ENCODE measurements around the gene REXO5.

DNA sequence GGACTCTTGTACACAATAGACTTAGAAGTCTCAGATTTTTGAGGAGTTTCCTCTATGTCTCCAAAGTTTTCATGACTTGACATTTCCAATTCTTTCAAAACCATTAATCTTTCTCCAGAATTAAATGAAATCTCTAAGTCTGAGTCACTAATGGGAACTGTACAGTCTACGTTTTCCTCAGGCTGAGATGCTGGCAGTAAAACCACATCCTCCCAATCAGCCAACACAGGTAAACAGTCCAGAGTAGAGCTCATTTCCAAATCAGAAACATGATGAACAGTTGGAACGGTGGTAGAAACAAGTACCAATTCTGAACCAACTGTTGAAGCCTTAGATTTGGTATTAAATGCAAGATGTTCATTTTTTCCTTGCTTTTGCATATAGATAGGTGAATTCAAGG lies 8.0 kb upstream of the REXO5 start:
- TF ChIP-seq, protein P1, sequence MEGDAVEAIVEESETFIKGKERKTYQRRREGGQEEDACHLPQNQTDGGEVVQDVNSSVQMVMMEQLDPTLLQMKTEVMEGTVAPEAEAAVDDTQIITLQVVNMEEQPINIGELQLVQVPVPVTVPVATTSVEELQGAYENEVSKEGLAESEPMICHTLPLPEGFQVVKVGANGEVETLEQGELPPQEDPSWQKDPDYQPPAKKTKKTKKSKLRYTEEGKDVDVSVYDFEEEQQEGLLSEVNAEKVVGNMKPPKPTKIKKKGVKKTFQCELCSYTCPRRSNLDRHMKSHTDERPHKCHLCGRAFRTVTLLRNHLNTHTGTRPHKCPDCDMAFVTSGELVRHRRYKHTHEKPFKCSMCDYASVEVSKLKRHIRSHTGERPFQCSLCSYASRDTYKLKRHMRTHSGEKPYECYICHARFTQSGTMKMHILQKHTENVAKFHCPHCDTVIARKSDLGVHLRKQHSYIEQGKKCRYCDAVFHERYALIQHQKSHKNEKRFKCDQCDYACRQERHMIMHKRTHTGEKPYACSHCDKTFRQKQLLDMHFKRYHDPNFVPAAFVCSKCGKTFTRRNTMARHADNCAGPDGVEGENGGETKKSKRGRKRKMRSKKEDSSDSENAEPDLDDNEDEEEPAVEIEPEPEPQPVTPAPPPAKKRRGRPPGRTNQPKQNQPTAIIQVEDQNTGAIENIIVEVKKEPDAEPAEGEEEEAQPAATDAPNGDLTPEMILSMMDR (IDR thresholded peaks at IDR 0.05) = no peak
- TF ChIP-seq POLR2A (IDR thresholded peaks at IDR 0.05) = no peak
